ENCODE measurements around the gene FCN1.
"Not testable (repeated sequence)": the region's sequence is repeated elsewhere in the genome, so short reads cannot be mapped to it uniquely, and the experiment has no call there.

Gene FCN1

DNA sequence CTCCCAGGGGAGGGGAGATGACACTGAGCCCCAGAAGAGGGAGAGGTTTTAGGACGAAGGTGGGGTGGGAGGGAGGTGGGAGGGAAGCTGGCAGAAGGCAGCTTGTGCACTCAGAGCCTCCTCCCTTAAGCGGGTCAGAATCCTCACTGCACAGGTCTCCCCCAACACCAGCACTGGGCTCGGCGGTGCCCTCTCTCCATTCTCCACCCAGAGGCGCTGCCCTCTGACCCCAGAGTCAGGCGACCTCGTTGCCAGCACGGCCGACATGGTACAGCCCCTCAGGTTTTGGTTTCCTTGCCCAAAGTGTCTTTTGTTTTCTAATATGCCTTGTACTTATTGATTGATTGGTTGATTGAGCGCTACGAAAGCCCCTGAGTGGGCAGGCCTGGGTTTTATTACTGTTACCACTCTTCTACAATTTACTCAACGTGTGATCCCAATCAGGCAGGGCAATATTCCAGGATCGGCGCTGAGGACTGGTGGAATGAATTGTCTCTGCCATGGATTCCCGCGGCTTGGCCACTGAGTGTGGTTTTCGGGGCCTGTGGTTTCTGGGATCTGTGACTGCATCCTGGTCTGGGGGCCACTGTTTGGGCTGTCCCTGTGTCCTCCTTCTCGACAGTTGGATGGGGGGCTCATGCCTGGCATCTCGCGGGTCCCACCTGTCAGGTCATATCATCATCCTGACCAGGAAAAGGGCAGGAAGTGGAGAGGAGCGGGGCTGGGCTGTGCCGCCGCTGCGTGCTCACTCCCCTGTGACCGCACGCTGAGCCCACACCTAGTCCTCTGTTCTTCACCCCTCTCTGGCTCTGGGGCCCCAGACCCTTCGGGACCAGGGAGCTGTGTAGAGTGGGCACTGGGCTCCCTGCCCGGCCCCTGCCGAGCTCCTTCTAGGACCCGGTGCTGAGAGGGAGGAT, 46.7 kb downstream of the FCN1 start:
- no peak for DNase-seq

- no peak for DNase-seq
Measured at GRCh38 chr9:134870301-134870694, 47.4 kb downstream of the FCN1 start.

- DNase-seq: no peak
Measured at GRCh38 chr9:134869554-134870300, 48.0 kb downstream of the FCN1 start.

GRCh38 chr9:134868751-134869553, 48.8 kb downstream of the FCN1 start:
- no peak for DNase-seq

- DNase-seq: no peak
Measured at GRCh38 chr9:134867917-134868750, 49.6 kb downstream of the FCN1 start.

GRCh38 chr9:134864821-134865190, 52.9 kb downstream of the FCN1 start:
- no peak for DNase-seq

DNA sequence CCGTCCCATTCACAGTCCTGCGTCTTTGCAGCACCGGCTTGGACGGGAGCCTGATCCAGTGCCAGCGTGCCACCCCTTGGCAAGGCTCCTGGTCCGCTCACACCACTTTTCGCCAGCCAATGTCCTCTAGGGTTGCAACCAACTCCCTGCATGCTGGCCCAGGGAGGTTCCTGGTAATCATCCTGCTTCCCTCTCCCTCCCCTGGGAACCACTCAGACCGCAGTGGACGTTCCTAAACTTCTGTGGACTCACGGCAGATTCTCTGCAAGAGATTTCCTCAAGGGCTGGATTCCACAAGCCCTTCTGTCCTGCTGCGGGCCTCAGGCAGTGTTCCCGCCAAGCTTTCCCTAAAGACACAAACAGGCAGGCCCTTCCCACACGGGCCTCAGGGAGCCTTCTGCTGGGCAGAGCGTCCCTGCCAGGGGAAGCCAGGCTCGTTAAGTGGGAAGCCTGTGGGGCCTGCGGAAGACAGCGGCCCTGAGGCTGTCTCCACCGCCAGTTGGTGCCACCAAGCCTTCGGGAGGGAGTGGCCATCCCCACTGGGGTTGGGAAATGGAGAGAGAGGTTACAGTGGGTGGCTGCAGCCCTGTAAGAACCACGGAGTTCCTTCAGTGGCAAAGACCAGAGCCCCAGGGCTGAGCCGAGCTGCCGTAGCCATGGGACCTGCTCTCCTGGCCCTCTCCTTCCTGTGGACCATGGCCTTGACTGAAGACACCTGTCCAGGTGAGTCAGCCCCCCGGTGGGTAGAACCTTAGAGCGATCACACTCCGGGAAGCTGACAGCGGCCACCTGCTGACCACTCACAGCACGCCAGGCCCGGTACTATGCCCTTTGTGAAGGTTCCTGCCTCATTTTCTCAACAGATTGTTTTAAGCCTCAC, 53.5 kb downstream of the FCN1 start:
- DNase-seq: no peak

- DNase-seq: no peak
Measured at GRCh38 chr9:134863306-134863902, 54.3 kb downstream of the FCN1 start.

DNA sequence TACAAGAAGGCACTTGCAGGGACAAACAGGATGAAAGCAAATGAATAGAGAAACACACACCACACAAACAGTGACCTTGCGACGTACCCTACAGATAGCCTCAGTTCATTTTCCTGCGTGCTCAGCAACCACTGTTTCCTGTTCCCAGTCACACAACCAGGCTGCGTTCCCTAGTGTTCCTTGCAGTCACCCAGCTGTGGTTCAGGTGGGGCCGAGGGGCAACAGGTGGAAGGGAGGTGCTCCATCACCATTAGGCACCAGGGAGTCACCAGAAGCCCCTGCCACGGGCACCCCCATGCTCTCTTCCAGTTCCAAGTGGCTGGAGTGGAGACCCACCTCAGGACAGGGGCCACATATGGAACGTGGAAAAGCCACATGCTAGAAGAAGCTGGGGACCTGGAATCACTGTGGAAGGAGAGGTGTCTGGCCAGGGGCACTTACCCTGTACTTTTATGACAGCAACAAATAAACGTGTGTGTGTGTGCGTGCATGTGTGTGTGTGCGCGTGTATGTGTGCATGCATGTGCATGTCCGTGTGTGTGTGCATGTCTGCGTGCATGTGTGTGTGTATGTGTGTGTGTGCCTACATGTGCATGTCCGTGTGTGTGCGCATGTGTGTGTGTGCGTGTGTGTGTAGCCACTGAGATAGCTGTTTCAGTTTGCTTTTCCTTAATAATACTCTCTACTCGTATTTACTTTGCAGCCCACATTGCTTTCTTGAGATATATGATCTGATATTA, 55.9 kb downstream of the FCN1 start:
- DNase-seq: no peak

- no peak for DNase-seq
Measured at GRCh38 chr9:134860510-134860909, 57.2 kb downstream of the FCN1 start.

GRCh38 chr9:134858051-134858841, 59.5 kb downstream of the FCN1 start:
- DNase-seq: no peak

- DNase-seq: not testable (repeated sequence)
Measured at GRCh38 chr9:134857451-134857850, 60.3 kb downstream of the FCN1 start.

DNA sequence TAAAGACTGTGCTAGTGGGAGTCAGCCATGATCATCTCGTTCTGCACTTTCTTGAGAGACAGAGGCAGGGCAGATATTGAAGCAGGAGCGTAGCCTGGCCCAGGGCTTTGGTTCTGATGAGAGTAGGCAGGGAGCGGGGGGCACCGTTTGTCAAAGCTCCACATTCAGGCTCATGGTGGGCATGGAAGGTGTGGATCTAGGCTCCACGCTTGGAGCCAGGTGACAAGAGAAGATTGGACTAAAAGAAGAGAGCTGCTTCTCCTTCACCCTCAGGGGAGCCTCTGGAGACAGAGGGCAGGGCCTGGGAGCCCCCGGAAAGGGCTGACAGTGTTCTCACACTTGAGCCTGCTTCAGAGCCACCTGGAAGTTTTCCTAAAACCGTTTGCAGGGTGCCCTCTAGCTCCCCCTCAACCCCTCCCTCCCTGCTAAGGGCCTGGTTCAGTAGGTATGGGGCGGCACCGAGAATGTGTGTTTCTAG, 61.8 kb downstream of the FCN1 start:
- no peak for DNase-seq

Measured in activated CD4-positive, alpha-beta T cell treated with anti-CD3 and anti-CD28 coated beads for 1 hour (primary cell).